Measurements from ENCODE around the gene TBC1D16.

- TF ChIP-seq EP300 (IDR thresholded peaks at IDR 0.05) = no peak
- no peak for TF ChIP-seq CTCF (IDR thresholded peaks at IDR 0.05)
These were observed 16.0 kb upstream of the TBC1D16 start for GRCh38 chr17:80051681-80052080.

Data from gastroesophageal sphincter (tissue), 3 donors.